HG03354 (cell line): ENCODE measurements around the gene CRELD2.

ENCODE experiments used
- ATAC-seq: cut with Tn5 transposase; IDR thresholded peaks from one replicate; pipeline ENCODE4 v1.9.1; 2021; ENCODE audit warnings: mild to moderate bottlenecking; ENCODE audit not compliant: unreplicated experiment, poor library complexity, severe bottlenecking

The CRELD2 gene

GRCh38 chr22:49973018-49973961 lies 54.9 kb downstream of the CRELD2 start:
- ATAC-seq, result no peak

- no peak for ATAC-seq
Measured at GRCh38 chr22:49975543-49976389, 57.3 kb downstream of the CRELD2 start.

- ATAC-seq, result no peak
Measured at GRCh38 chr22:49976439-49977175, 58.2 kb downstream of the CRELD2 start.
